ENCODE results near the gene CLK4. TPM values are rescaled to one million over a fixed set of nuclear protein-coding genes. Genes with fewer than 3 reads are reported as not detected.

CLK4 gene
- total RNA-seq, 1 experiment from 2014 or later = 16.0 TPM

DNA sequence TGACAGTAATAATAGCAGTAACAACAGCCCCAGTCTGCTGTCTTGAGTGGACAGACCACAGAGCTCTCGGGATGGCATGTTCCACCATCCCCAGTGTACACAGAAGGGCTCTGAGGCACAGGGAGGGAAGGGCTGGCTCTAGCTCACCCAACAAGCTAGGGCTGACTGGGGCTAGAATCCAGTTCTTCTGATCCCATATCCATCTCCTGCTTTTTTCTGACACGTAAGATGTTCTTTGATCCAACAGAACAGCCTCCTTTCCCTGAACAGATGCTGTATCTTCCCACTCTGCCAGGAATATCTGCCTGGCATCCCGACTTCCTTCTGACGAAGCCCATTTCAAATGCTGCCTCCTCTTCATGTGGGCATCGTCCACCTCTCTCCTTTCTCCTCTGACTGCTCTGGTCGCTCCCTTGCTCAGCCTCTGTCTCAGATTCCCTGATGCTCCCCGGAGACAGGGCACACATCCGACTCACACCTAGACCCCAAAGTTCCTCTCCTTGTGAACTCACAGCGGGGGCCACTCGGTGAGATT, 43.6 kb upstream of the CLK4 start:
- no peaks in the 10 kb centered on the region for H3K9me3 Mint-ChIP-seq
- ATAC-seq (no peak), DNase-seq (ENCODE audit: low spot score) (no peak)
- H3K36me3 Mint-ChIP-seq = no peaks in the 10 kb centered on the region
- ChIA-PET CTCF (no interaction called here), POLR2A (no interaction called here)
- TF ChIP-seq ZBTB21 (CRISPR knock-in tag; IDR thresholded peaks at IDR 0.05; ENCODE audit: borderline replicate concordance) (no peak), FOXP1 (CRISPR knock-in tag; IDR thresholded peaks at IDR 0.05; ENCODE audit: borderline replicate concordance) (no peak), ZNF671 (CRISPR knock-in tag; IDR thresholded peaks at IDR 0.05) (no peak), OVOL2 (CRISPR knock-in tag; IDR thresholded peaks at IDR 0.05; ENCODE audit: borderline replicate concordance) (no peak), CREB1 (CRISPR knock-in tag; IDR thresholded peaks at IDR 0.05) (no peak), IRF2 (CRISPR knock-in tag; IDR thresholded peaks at IDR 0.05; ENCODE audit: borderline replicate concordance, low read depth) (no peak), NR1H2 (CRISPR knock-in tag; IDR thresholded peaks at IDR 0.05) (no peak), ETV6 (CRISPR knock-in tag; IDR thresholded peaks at IDR 0.05) (no peak), ZNF317 (CRISPR knock-in tag; IDR thresholded peaks at IDR 0.05; ENCODE audit: borderline replicate concordance, low read depth) (no peak), ZNF416 (CRISPR knock-in tag; IDR thresholded peaks at IDR 0.05) (no peak), ZNF219 (CRISPR knock-in tag; IDR thresholded peaks at IDR 0.05; ENCODE audit: borderline replicate concordance) (no peak)
- TF ChIP-seq, protein P1, sequence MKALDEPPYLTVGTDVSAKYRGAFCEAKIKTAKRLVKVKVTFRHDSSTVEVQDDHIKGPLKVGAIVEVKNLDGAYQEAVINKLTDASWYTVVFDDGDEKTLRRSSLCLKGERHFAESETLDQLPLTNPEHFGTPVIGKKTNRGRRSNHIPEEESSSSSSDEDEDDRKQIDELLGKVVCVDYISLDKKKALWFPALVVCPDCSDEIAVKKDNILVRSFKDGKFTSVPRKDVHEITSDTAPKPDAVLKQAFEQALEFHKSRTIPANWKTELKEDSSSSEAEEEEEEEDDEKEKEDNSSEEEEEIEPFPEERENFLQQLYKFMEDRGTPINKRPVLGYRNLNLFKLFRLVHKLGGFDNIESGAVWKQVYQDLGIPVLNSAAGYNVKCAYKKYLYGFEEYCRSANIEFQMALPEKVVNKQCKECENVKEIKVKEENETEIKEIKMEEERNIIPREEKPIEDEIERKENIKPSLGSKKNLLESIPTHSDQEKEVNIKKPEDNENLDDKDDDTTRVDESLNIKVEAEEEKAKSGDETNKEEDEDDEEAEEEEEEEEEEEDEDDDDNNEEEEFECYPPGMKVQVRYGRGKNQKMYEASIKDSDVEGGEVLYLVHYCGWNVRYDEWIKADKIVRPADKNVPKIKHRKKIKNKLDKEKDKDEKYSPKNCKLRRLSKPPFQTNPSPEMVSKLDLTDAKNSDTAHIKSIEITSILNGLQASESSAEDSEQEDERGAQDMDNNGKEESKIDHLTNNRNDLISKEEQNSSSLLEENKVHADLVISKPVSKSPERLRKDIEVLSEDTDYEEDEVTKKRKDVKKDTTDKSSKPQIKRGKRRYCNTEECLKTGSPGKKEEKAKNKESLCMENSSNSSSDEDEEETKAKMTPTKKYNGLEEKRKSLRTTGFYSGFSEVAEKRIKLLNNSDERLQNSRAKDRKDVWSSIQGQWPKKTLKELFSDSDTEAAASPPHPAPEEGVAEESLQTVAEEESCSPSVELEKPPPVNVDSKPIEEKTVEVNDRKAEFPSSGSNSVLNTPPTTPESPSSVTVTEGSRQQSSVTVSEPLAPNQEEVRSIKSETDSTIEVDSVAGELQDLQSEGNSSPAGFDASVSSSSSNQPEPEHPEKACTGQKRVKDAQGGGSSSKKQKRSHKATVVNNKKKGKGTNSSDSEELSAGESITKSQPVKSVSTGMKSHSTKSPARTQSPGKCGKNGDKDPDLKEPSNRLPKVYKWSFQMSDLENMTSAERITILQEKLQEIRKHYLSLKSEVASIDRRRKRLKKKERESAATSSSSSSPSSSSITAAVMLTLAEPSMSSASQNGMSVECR (CRISPR knock-in tag; IDR thresholded peaks at IDR 0.05; ENCODE audit: borderline replicate concordance) = no peak
- TF ChIP-seq, protein P2, sequence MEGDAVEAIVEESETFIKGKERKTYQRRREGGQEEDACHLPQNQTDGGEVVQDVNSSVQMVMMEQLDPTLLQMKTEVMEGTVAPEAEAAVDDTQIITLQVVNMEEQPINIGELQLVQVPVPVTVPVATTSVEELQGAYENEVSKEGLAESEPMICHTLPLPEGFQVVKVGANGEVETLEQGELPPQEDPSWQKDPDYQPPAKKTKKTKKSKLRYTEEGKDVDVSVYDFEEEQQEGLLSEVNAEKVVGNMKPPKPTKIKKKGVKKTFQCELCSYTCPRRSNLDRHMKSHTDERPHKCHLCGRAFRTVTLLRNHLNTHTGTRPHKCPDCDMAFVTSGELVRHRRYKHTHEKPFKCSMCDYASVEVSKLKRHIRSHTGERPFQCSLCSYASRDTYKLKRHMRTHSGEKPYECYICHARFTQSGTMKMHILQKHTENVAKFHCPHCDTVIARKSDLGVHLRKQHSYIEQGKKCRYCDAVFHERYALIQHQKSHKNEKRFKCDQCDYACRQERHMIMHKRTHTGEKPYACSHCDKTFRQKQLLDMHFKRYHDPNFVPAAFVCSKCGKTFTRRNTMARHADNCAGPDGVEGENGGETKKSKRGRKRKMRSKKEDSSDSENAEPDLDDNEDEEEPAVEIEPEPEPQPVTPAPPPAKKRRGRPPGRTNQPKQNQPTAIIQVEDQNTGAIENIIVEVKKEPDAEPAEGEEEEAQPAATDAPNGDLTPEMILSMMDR (IDR thresholded peaks at IDR 0.05) = no peak
- TF ChIP-seq, protein P3, sequence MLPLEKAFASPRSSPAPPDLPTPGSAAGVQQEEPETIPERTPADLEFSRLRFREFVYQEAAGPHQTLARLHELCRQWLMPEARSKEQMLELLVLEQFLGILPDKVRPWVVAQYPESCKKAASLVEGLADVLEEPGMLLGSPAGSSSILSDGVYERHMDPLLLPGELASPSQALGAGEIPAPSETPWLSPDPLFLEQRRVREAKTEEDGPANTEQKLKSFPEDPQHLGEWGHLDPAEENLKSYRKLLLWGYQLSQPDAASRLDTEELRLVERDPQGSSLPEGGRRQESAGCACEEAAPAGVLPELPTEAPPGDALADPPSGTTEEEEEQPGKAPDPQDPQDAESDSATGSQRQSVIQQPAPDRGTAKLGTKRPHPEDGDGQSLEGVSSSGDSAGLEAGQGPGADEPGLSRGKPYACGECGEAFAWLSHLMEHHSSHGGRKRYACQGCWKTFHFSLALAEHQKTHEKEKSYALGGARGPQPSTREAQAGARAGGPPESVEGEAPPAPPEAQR (CRISPR knock-in tag; IDR thresholded peaks at IDR 0.05) = no peak
- TF ChIP-seq, protein P4, sequence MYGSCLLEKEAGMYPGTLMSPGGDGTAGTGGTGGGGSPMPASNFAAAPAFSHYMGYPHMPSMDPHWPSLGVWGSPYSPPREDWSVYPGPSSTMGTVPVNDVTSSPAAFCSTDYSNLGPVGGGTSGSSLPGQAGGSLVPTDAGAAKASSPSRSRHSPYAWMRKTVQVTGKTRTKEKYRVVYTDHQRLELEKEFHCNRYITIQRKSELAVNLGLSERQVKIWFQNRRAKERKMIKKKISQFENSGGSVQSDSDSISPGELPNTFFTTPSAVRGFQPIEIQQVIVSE (CRISPR knock-in tag; IDR thresholded peaks at IDR 0.05; ENCODE audit: borderline replicate concordance) = no peak
- TF ChIP-seq, protein P5, sequence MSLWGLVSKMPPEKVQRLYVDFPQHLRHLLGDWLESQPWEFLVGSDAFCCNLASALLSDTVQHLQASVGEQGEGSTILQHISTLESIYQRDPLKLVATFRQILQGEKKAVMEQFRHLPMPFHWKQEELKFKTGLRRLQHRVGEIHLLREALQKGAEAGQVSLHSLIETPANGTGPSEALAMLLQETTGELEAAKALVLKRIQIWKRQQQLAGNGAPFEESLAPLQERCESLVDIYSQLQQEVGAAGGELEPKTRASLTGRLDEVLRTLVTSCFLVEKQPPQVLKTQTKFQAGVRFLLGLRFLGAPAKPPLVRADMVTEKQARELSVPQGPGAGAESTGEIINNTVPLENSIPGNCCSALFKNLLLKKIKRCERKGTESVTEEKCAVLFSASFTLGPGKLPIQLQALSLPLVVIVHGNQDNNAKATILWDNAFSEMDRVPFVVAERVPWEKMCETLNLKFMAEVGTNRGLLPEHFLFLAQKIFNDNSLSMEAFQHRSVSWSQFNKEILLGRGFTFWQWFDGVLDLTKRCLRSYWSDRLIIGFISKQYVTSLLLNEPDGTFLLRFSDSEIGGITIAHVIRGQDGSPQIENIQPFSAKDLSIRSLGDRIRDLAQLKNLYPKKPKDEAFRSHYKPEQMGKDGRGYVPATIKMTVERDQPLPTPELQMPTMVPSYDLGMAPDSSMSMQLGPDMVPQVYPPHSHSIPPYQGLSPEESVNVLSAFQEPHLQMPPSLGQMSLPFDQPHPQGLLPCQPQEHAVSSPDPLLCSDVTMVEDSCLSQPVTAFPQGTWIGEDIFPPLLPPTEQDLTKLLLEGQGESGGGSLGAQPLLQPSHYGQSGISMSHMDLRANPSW (CRISPR knock-in tag; conservative IDR thresholded peaks at IDR 0.05; ENCODE audit: low read depth) = no peak
- peaks cover 2% of the 10 kb centered on the region for H3K27me3 Mint-ChIP-seq (ENCODE audit: low read depth)
- no peaks in the 10 kb centered on the region for H3K4me1 Mint-ChIP-seq
- no peak overlapping the region for H3K4me3 Mint-ChIP-seq
- H3K27ac Mint-ChIP-seq = no peak overlapping the region

Measured in WTC11 (cell line).